HepG2 (cell line): ENCODE results near the gene RIMBP2. TPM values are rescaled to one million over a fixed set of nuclear protein-coding genes. Genes with fewer than 3 reads are reported as not detected.

Source experiments
- ATAC-seq: fragments of 200-7000 bp; cut with Tn5 transposase; 3 replicates; pipeline ENCODE4 v1.9.1; 2020; ENCODE audit warnings: mild to moderate bottlenecking, moderate library complexity
- BruUV-seq: library from RNA; stranded (reverse); fragments of 400-500 nt; replicated peaks from 2 replicates; lab custom pipeline; 2021; lab: Mats Ljungman, UMichigan
- CTCF ChIA-PET: fragments of 300-600 bp; formaldehyde crosslinking; extraction: SDS; loops from one replicate; lab custom pipeline; 2021; ENCODE audit warnings: low total read pairs, inconsistent platforms, low intra/inter-chr PET ratio; lab: Yijun Ruan, JAX
- POLR2A ChIA-PET: fragments of 350-600 bp; sonication (Branson Sonifier 250); formaldehyde crosslinking; loops from one replicate; lab custom pipeline; 2020; ENCODE audit warnings: antibody characterized with exemption, inconsistent platforms; lab: Yijun Ruan, JAX
- DNase-seq: peaks from one replicate; pipeline ENCODE4 v3.0.0-alpha.2; 2015; ENCODE audit warnings: low spot score
- FAIRE-seq: peaks from 3 replicates; lab custom pipeline; 2011; peaks lifted over from hg19 to GRCh38; lab: Jason Lieb, UNC
- H2AFZ ChIP-seq: one replicate; pipeline ENCODE4 v1.6.1; 2011; ENCODE audit warnings: low read length, inconsistent platforms
- H3K27ac ChIP-seq: fragments of 300-600 bp; 3 replicates; pipeline ENCODE4 v1.8.0; 2011; ENCODE audit warnings: mixed run types, mild to moderate bottlenecking, mixed read lengths, low read length, inconsistent platforms; ENCODE audit not compliant: insufficient read depth; ENCODE audit errors: extremely low read length
- H3K27me3 ChIP-seq, 2 experiments: fragments of 200-600 bp in 1 of 2; 2 replicates in 1 of 2; 3 replicates in 1 of 2; pipeline versions ENCODE4 v1.6.0 to v1.8.0; 2011; ENCODE audit warnings: low read length in 2 of 2, mild to moderate bottlenecking in 2 of 2, moderate library complexity in 2 of 2, inconsistent platforms in 1 of 2; ENCODE audit not compliant: insufficient read depth in 2 of 2, control insufficient read depth in 1 of 2
- H3K36me3 ChIP-seq, 2 experiments: fragments of 200-600 bp in 1 of 2; replicated peaks in 1 of 2; 2 replicates in 1 of 2; 3 replicates in 1 of 2; pipeline versions ENCODE4 v1.5.1 to v1.8.0; 2011; ENCODE audit warnings: low read length in 2 of 2, inconsistent platforms in 1 of 2; ENCODE audit not compliant: insufficient read depth in 2 of 2, control insufficient read depth in 1 of 2
- H3K4me1 ChIP-seq: 2 replicates; pipeline ENCODE4 v1.5.1; 2012; ENCODE audit warnings: low read length, inconsistent platforms; ENCODE audit not compliant: insufficient read depth
- H3K4me2 ChIP-seq: 2 replicates; pipeline ENCODE4 v1.6.0; 2011; ENCODE audit warnings: low read depth, low read length, inconsistent platforms
- H3K4me3 ChIP-seq, 3 experiments: fragments of 200-600 bp in 1 of 3; sonication (generic), shearing (Covaris generic) in 1 of 3; replicated peaks in 1 of 3; 2 replicates each; pipeline ENCODE4 v1.5.1; 2011 to 2016; ENCODE audit warnings: low read length in 3 of 3, inconsistent platforms in 2 of 3, low read depth in 2 of 3, mild to moderate bottlenecking in 2 of 3, control low read depth in 1 of 3, mixed read lengths in 1 of 3; ENCODE audit not compliant: insufficient read depth in 1 of 3
- H3K79me2 ChIP-seq: one replicate; pipeline ENCODE4 v1.6.1; 2011; ENCODE audit warnings: low read length, inconsistent platforms; ENCODE audit not compliant: insufficient read depth
- H3K9ac ChIP-seq: 2 replicates; pipeline ENCODE4 v1.6.0; 2011; ENCODE audit warnings: mild to moderate bottlenecking, low read depth, low read length, inconsistent platforms; ENCODE audit not compliant: insufficient read depth
- H3K9me3 ChIP-seq: 2 replicates; pipeline ENCODE4 v1.5.1; 2012; ENCODE audit warnings: mild to moderate bottlenecking, low read length
- H4K20me1 ChIP-seq: 2 replicates; pipeline ENCODE4 v1.6.0; 2011; ENCODE audit warnings: inconsistent platforms, mild to moderate bottlenecking, low read length, moderate library complexity; ENCODE audit not compliant: insufficient read depth
- CTCF ChIP-seq: sonication (generic); formaldehyde crosslinking; IDR thresholded peaks from 2 replicates; pipeline ENCODE4 v1.5.0; 2020; ENCODE audit warnings: mild to moderate bottlenecking, missing genetic modification reagents, moderate library complexity
- JUND ChIP-seq: sonication (generic); formaldehyde crosslinking; IDR thresholded peaks from 2 replicates; pipeline ENCODE4 v1.8.0; 2022; ENCODE audit warnings: mild to moderate bottlenecking, missing genetic modification reagents
- MLXIP ChIP-seq: sonication (generic); formaldehyde crosslinking; IDR thresholded peaks from 2 replicates; pipeline ENCODE4 v1.9.0; 2021; ENCODE audit warnings: missing genetic modification reagents, borderline replicate concordance
- NFYC ChIP-seq: IDR thresholded peaks from 2 replicates; pipeline ENCODE4 v1.6.1; 2016; ENCODE audit warnings: missing genetic modification reagents, missing compliant biosample characterization
- NR2F1 ChIP-seq, 2 experiments: fragments of 450-650 bp in 1 of 2; formaldehyde crosslinking in 1 of 2; IDR thresholded peaks; 2 replicates each; pipeline versions ENCODE4 v1.5.0 to v1.6.1; 2016 to 2020; ENCODE audit warnings: mild to moderate bottlenecking in 1 of 2, missing compliant biosample characterization in 1 of 2, missing genetic modification reagents in 1 of 2, moderate library complexity in 1 of 2
- RARG ChIP-seq: sonication (generic); formaldehyde crosslinking; IDR thresholded peaks from 2 replicates; pipeline ENCODE4 v1.4.0; 2020; ENCODE audit warnings: low read depth, mild to moderate bottlenecking, missing genetic modification reagents
- ZBTB1 ChIP-seq: sonication (generic); formaldehyde crosslinking; IDR thresholded peaks from 2 replicates; pipeline ENCODE4 v1.4.0; 2020; ENCODE audit warnings: missing genetic modification reagents, borderline replicate concordance
- ZFP91 ChIP-seq: sonication (generic); formaldehyde crosslinking; IDR thresholded peaks from 2 replicates; pipeline ENCODE4 v1.9.0; 2022; ENCODE audit warnings: missing genetic modification reagents, mild to moderate bottlenecking, borderline replicate concordance
- WGBS: methylation state at CpG from one replicate; pipeline ENCODE4 v1.1.6; 2017; ENCODE audit warnings: low lambda C conversion rate; 5-methylcytosine and 5-hydroxymethylcytosine counted together
- in situ Hi-C: cut with HindIII; loops from 2 replicates; pipeline ENCODE4 v1.10.0; 2017; ENCODE audit warnings: low pct_unique_long_range_greater_than_20kb; ENCODE audit not compliant: extremely low pct_ligation_motif_present
- intact Hi-C: fragments of 100-400 bp; cut with micrococcal nuclease; formaldehyde crosslinking; loops from one replicate; pipeline ENCODE4 v1.10.0; 2022; ENCODE audit not compliant: unreplicated experiment
- polyA plus RNA-seq, 8 experiments: library from polyadenylated mRNA; depleted of rRNA in 3 of 8; stranded (reverse) in 7 of 8; unstranded in 1 of 8; fragments of >200 nt; fragmentation: Illumina TruSeq in 4 of 8; extraction: Trizol in 4 of 8; gene quantifications; 2 replicates each; pipeline versions ENCODE4 v1.2.1 to v1.2.3, GENCODE V29; 2011 to 2016; ENCODE audit warnings: low read depth in 4 of 8, missing spikeins in 1 of 8, mixed read lengths in 1 of 8; ENCODE audit not compliant: insufficient read depth in 1 of 8
- total RNA-seq, 5 experiments: library from RNA; depleted of rRNA; stranded (reverse); fragments of >200 nt; fragmentation: Illumina TruSeq; extraction: Trizol; gene quantifications; 2 replicates each; pipeline ENCODE4 v1.2.3, GENCODE V29; 2016; ENCODE audit warnings: low read depth in 1 of 5

RIMBP2 gene
- total and polyA plus RNA-seq, 2 of the 13 experiments (the other 11 are each of a cell fraction or from before 2014, with no cell fraction given) = 0.03 TPM; not detected in 1

GRCh38 chr12:130748786-130749185 lies 32.7 kb upstream of the RIMBP2 start (continued):
- no peak for TF ChIP-seq ZBTB1 (CRISPR knock-in tag)

DNA sequence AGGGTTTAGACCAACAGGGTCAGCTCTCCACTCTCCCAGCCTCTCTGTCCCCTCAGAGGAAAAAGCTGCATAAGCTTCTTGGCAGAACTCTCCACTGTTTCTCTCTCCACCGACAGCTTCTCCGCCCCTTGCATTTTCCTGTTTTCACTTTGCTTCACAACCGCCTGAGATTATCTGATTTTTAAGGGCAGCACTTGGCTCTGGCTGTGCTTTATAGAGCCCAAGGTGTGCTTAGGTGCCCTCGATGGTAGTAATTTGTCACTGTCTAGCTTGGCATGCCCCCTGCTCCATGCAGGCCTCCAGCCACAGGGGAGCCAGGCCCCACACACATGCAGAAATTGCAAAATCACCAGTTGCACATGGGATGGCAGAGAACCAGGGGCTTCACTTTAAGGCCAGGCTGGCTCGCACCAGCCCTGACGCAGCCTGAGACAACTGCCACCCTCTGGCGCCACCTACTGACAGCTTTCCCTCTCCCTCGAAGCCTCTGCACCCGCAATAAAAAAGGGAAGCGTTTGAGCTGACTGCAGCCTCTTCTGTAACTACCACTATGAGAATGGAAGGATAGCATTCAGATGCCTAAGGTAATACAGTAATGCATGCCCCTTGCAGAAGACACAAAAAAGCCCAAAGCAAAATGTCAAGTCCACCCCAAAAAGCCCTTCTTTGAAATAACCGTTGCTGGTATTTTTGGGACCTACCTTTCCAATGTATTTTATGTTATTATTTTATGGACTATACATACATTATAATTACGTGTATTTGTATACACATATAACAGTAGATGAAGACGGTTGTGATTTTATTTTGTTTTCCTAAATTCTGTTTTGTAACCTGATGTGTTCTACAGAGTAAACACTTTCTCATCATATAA lies 32.0 kb upstream of the RIMBP2 start:
- WGBS = 5% methylated on average over 12 of the region's 13 CpGs
- TF ChIP-seq MLXIP (no peak), ZFP91 (CRISPR knock-in tag) (peak; percentile 29; the same call in 1 of the 2 replicates), NR2F1 (CRISPR knock-in tag; IDR thresholded peaks at IDR 0.05) (no peak), NFYC (CRISPR knock-in tag) (no peak), JUND (CRISPR knock-in tag) (no peak), RARG (CRISPR knock-in tag) (no peak), CTCF (CRISPR knock-in tag) (peak; percentile 93)

More for the DNA sequence above, 32.0 kb upstream of the RIMBP2 start:
- ATAC-seq (peak; percentile 97), FAIRE-seq (peak; percentile 65), DNase-seq (peak; percentile 40)
- Histone ChIP-seq H3K4me2 (no peak overlapping the region), H3K9ac (no peak overlapping the region), H3K4me1 (no peaks in the 10 kb centered on the region), H3K4me3 (no peak overlapping the region), H3K36me3 (no peaks in the 10 kb centered on the region), H4K20me1 (no peaks in the 10 kb centered on the region), H3K27ac (no peak overlapping the region), H3K27me3 (peaks cover 0 to 8% of the 10 kb centered on the region in 2 experiments; a peak in 1 of 5 replicates), H3K9me3 (no peaks in the 10 kb centered on the region), H3K79me2 (no peaks in the 10 kb centered on the region), H2AFZ (no peak overlapping the region)
- BruUV-seq = no TSS peak
- POLR2A ChIA-PET = no interaction called here
- in situ Hi-C loops (loop anchor here (5.0 to 25.0 kb wide), 2 partner anchors 346 to 711 kb away; no protein-coding TSS in a partner anchor), intact Hi-C loops (loop anchor here (5.0 to 10.0 kb wide), 3 partner anchors 86 to 703 kb away; no protein-coding TSS in a partner anchor)
- CTCF ChIA-PET = interaction anchor here (0.9 kb wide), 1 partner anchor 347 kb away, joined by 4 read pairs; no protein-coding TSS in a partner anchor
